GM18861 (cell line): Measurements from ENCODE around the gene APP.
"Not testable (repeated sequence)": the region's sequence is repeated elsewhere in the genome, so short reads cannot be mapped to it uniquely, and the experiment has no call there.

Source experiments
- ATAC-seq: cut with Tn5 transposase; IDR thresholded peaks from one replicate; pipeline ENCODE4 v1.9.1; 2021; ENCODE audit not compliant: unreplicated experiment

The APP gene

GRCh38 chr21:25953196-25953595 is 217.4 kb downstream of the APP start:
- no peak for ATAC-seq

DNA sequence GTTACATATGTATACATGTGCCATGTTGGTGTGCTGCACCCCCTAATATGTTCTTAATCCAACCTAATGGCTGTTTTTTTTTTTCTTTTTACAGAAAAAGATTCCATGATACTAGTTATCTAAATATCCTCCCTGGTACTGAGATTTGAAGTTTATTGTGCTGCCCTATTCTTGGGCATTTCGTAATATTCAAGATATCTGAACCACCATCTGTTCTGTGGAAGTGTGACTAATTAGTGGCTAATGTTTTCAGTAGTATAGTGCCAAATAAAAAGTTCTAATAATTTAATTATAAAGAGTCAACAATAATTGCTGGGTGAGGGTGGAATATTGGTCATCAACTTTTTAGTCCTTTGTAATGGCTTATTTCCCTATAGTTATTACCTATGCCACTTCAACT is 218.3 kb downstream of the APP start:
- ATAC-seq = no peak

DNA sequence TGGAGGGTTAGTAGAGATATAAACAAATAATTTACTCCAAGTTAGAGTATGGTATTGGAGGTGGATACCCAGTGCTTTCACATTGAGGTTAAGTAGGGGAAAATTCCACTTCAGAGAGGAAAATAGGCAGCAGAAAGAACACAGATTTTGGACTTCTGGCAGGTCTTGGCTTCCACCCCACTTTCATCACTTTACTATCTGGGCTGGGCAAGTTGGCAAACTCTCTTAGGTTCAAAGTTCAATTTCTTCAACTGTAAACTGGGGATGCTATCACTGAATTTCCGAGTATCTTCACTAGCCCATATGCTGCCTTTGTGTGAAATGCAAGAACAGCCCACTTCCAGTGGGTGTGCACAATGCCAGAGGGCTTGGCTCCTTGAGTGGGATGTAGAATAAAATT is 220.9 kb downstream of the APP start:
- no peak for ATAC-seq

GRCh38 chr21:25944672-25945213 is 225.8 kb downstream of the APP start:
- no peak for ATAC-seq

DNA sequence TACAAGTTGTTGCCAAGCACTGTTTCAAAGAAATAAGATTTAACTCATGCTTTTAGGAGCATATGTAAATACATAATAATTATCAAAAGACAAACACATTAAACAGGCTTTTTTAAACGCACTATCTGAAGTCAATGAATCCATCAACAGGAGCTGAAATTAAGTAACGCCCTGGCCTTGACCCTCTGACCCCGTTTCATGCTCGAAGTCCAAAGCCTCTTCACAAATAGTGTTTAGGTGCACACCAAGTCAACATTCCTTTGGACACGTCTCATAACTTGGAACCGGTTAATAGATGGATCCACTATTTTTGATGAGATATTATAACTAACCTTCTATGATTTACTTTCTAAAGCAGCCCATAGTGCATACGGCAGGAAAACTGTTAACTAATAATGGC is 226.5 kb downstream of the APP start:
- ATAC-seq = no peak

GRCh38 chr21:25942135-25942534 is 228.4 kb downstream of the APP start:
- no peak for ATAC-seq

- ATAC-seq = no peak
Observed at GRCh38 chr21:25939396-25939761, 231.2 kb downstream of the APP start.

- ATAC-seq = no peak
Observed at GRCh38 chr21:25938658-25939395, 231.7 kb downstream of the APP start.

- ATAC-seq = no peak
Observed at GRCh38 chr21:25936776-25937175, 233.8 kb downstream of the APP start.

DNA sequence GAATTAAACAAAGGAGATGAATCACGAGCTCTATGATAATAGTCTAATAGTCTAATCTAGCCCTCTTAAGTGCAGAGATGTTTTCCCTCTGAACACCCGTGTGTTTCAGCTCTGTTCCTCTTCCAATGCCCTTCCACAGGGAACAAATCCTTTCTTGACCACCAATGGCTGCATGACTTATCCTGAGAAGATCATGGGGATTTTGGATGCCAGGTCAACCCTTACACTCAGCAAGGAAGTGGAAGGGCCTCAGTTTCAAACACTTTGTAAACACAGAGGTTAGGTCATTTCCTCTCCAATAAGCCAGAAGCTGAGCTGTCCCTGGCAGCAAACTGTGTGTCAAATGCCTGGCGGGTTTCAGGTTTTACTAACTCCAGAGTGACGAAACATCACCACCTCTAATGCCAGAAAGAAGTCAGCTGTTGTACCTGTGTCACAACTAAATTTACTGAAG is 235.8 kb downstream of the APP start:
- no peak for ATAC-seq

DNA sequence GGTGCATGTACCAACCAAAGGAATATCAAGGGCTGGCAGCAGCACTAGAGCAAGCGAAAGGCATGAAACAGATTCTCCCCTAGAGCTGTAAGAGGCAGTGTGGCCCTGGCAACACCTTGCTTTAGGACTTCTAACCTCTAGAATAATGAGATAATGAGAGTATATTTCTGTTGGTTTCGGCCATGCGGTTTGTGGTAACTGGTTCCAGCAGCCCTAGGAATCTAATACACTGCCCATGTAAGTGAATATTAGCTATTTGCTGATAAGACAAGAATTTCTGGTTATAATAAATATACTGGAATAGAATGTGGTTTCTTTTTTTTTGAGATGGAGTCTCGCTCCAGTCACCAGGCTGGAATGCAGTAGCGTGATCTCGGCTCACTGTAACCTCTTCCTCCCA is 236.4 kb downstream of the APP start:
- ATAC-seq = no peak

- no peak for ATAC-seq
Observed at GRCh38 chr21:25931765-25932164, 238.8 kb downstream of the APP start.

DNA sequence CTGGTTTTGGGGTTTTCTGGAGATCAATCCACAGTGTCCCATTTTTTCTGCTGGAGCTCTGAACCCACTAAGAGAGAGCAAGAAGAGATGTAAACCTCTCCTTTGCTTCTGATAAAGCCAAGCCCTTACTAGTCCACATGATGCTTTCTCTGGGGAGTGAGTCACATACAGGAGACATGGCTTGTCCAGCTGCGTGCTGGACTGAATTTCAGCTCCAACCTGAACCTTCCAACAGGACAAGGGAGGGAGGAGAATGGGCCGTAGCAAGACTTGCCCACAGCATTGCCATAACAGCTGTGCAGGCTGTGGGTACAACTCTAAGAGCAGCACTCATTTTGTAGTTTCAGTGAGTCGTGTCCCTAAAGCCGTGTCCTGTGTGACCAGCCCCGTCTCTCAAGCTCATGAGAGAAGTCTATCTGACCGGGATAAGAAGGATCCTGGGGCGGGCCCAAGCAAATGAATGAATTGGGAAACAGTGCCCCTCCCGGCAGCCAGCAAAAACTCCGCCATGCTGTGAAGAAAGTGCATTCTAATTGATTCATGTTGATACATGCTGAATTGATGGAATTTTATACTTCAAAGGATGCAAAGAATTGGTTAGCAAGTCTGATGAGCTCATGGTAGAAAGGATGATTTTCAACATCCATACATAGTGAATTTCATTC is 240.6 kb downstream of the APP start:
- no peak for ATAC-seq

- no peak for ATAC-seq
Observed at GRCh38 chr21:25927195-25927880, 243.2 kb downstream of the APP start.

DNA sequence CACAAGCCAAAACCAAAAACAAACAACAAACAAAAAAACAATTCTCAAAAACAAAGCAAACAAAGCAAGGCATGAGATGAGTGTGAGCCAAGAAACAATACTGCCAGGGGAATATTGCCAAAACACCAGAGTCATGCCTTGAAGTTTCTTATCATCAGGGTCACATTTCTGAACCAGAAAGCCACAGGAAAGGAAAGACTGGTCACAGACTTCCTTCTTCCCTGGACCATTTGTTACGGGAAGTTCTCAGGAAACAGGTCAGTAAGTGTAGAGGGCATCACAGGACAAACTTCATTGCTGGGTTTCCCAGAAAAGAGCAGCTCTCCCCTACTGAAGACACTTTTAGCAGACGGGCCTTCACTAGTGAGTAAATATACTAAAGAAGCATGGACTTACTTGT is 244.6 kb downstream of the APP start:
- no peak for ATAC-seq

- no peak for ATAC-seq
Observed at GRCh38 chr21:25925064-25925800, 245.3 kb downstream of the APP start.

- not testable (repeated sequence) for ATAC-seq
Observed at GRCh38 chr21:25918152-25918551, 252.4 kb downstream of the APP start.

GRCh38 chr21:25916226-25916625 is 254.3 kb downstream of the APP start:
- no peak for ATAC-seq

- no peak for ATAC-seq
Observed at GRCh38 chr21:25913479-25913878, 257.1 kb downstream of the APP start.

- no peak for ATAC-seq
Observed at GRCh38 chr21:25912402-25912746, 258.2 kb downstream of the APP start.

DNA sequence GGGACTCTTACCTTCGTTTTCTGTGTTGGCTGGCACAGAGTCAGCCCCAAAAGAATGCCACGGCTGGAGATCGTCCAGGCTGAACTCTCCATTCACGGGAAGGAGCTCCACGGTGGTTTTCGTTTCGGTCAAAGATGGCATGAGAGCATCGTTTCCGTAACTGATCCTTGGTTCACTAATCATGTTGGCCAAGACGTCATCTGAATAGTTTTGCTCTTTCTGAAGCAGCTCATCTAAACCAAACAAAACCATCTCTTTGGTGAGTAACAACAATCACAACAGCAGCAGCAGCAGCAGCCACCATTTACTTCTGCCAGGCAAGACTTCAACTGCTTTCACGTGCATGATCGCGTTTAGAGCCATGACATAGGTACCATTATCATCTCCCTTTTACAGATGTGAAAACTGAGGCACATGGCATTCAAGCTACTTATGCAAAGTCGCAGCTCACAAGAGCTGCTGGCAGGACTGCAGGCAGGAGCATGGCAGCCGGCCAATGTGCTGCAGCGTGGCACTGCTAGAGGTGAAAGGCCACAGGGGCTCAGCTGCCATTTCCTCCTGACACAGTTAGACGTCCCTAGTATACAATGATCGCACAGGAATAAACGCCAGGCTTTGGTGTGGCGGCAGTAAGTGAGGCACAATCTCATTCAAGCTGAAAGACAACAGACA is 258.7 kb downstream of the APP start:
- no peak for ATAC-seq
